HG03565 (cell line): ENCODE measurements around the gene WWOX.

ENCODE experiments used
- ATAC-seq: cut with Tn5 transposase; IDR thresholded peaks from one replicate; pipeline ENCODE4 v1.9.1; 2021; ENCODE audit warnings: mild to moderate bottlenecking, moderate library complexity; ENCODE audit not compliant: unreplicated experiment

WWOX gene

DNA sequence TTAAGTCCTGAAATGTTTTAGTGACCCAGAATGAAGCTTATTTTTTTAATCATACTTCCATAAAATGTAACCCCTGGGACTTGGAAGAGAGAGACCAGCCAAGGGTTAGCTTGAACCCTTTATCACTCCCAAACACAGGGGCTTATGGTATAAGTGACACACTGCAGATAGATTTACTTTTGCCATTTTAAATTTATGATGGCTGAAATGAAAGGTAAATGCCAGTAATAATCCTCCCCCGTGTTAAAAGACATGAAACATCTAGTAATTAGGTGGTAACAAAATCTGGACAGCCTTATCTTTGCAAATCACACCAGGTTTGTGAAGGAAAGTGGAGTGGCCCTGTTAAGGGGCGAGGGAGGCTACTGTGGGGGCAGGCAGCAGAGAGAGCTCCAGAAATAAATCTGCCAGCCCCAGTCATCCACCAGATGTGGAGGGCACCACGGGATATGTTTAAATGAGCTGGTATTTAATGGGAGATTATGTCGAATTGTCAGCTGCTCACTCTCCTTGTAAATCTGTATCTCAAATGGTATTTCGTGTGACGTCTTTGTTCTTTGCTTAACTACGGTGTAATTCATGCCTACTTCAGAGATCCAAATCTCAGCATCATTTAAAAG, 326.5 kb downstream of the WWOX start:
- ATAC-seq = no peak

DNA sequence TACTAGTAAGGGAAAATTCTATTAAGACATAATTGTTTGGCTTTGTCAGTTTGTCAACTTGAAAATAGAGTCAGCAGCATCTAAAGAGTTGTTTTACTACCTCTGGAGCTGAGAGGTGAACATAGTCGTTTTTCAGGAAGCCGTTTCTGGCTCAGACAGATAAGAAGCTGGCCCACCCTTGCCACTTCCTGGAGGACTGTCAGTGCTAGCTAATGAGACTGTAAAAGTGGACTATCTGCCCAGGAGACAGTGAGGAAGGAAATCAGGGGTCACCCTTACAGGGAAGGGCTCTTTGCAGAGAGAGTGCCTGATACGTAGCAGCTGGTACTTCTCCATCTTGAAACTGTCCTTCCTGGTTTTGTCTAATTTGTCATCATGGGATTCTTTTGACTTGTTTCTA, 328.7 kb downstream of the WWOX start:
- no peak for ATAC-seq

GRCh38 chr16:78430281-78430680, 330.8 kb downstream of the WWOX start:
- no peak for ATAC-seq

GRCh38 chr16:78431004-78431670, 331.7 kb downstream of the WWOX start:
- no peak for ATAC-seq

- no peak for ATAC-seq
Measured at GRCh38 chr16:78431701-78432100, 332.2 kb downstream of the WWOX start.

DNA sequence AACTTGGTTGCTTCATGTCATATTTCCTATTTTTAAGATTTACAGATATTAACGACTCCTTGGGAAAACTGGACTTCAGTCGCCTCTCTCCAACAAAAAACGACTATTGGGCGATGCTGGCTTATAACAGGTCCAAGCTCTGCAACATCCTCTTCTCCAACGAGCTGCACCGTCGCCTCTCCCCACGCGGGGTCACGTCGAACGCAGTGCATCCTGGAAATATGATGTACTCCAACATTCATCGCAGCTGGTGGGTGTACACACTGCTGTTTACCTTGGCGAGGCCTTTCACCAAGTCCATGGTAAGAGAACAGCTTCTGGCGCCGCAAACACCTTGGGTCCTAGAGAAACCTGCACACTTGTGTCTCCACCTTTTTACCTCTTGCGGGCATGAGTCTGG, 333.0 kb downstream of the WWOX start:
- no peak for ATAC-seq

GRCh38 chr16:78433116-78433515, 333.7 kb downstream of the WWOX start:
- no peak for ATAC-seq

- ATAC-seq = no peak
Measured at GRCh38 chr16:78434401-78434800, 334.9 kb downstream of the WWOX start.

DNA sequence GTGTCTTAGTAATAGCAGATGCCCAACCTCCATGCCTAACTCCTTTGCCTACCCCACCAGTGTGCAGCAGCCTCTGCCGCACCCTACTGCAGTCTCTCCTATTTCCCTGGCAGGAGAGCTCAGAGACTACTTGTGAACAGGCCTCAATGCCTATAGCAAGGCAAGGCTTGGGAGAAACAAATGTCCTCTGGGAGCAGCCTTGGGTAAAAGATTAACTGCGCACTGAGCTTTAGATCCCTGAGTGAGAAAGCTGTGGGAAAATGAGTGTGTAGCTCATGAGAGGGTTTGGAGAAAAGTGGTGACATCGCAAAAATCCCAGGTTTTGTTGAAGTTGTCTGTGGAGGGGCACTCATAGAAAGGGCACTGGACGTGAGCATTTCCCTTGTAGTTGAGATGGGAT, 335.8 kb downstream of the WWOX start:
- no peak for ATAC-seq

DNA sequence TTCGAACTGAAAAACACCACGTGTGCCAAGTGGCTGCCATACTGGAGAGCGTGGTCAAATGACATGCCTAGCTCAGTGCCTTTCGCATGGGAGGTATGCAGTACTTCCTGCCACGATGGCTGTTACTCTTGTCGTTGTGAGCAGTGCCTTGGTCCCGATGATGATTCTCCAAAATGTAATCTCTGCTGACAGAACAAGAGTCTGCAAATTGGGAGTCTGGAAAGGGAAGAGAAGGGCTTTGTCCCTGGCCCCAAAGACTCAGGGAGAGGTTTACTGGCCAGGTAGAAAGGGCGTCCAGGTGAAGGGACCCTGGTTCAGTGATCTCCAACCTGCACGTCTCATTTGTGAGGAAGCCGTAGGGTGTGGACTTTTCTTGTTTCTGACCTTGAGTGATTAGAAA, 336.6 kb downstream of the WWOX start:
- ATAC-seq = no peak

GRCh38 chr16:78436846-78437245, 337.4 kb downstream of the WWOX start:
- no peak for ATAC-seq

DNA sequence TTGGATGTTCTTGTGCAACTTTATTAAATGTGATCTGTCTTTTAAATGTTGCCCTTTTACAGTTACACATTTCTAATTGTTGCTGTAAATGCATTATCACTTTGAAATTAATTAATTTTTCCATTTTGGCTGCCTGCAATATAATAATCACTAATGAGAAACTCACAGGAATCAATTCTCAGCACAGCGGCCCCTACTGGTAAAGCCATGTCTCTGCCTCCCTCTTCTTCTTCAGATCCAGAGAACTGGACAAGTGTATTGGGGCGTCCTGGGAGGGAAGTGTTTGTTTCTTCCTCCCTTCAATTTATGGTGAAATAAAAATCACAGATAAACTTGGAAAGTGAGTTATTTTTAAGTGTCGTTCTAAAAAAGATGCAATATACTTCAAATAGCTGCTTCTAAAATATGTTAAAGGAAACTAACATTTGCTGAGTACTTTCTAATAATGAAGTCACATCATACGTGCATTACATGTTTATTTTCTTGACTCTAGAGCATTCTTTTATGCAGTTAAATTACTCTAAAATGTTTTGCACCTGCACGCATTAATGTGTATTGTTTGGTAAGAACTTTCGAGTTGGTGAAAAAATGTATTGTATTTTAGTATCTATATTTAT, 338.0 kb downstream of the WWOX start:
- ATAC-seq = no peak

DNA sequence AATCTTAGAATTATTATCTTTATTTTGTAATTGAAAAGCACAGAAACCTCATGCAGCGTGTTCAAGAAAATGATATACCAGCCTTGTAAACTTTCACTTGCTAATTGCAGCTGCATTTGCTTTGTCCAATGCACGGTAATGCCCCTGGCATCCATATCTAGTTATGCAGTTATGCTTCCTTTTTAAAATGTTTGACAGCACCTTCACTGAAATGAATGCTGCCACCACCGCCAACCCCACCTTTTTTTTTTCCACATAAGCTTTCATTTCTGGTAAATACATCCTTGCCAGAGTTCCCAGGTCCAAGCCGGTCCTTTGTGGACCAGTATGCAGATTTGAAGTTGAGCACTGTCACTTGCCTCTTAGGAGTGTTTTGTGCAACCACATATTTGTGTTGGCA, 338.8 kb downstream of the WWOX start:
- no peak for ATAC-seq

GRCh38 chr16:78438632-78439031, 339.2 kb downstream of the WWOX start:
- ATAC-seq = no peak

DNA sequence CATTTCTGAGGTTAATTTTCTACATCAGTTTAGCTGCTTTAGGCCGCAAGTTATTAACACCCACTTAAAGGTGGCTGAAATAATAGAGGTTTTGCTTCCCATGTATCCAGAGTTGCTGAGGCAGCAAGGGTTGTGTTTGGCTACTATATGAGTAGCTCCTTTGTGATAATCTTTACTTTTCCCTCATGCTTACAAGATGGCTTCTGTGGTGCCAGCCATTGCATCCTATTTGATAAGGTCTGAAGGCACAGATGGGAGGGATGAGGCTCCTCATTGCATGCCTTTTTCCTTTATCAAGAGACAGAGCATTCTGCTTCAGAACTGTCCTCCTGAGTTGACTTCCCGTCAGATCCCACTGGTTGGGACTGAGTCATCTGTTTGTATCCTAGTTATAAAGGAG, 340.2 kb downstream of the WWOX start:
- no peak for ATAC-seq

DNA sequence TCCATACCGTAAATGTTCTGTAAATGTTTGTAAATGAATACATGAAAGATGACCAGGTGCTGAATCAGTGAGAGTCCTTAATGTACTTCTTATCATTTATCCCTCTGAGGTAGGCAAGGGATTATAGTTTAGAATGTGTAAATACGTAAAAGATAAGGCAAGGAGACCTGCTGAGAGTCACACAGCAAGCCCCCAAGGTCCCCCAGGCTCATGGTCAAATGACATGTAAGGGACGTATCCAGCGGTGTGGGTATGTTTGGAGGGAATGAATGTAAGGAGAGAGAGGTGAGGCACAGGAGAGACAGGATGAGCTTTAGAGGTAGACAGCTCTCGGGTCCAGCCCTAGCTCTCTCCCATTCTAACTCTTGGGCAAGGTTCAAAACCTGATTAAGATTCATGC, 341.8 kb downstream of the WWOX start:
- no peak for ATAC-seq

GRCh38 chr16:78443542-78444364, 344.3 kb downstream of the WWOX start:
- no peak for ATAC-seq

GRCh38 chr16:78445818-78446217, 346.4 kb downstream of the WWOX start:
- no peak for ATAC-seq

DNA sequence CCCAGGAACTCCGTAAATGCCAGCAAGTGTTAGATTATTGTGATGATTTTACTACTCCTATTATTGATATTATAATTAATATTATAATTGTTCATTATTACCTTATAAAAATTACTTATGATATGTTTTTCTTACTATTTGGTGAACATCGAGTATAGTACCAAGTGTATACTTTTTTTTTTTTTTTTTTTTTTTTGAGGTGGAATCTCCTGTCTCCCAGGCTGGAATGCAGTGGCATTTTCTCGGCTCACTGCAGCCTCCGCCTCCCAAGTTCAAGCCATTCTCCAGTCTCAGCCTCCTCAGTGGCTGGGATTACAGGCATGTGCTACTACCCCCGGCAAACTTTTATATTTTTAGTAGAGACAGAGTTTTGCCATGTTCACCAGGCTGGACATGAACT, 347.0 kb downstream of the WWOX start:
- no peak for ATAC-seq

DNA sequence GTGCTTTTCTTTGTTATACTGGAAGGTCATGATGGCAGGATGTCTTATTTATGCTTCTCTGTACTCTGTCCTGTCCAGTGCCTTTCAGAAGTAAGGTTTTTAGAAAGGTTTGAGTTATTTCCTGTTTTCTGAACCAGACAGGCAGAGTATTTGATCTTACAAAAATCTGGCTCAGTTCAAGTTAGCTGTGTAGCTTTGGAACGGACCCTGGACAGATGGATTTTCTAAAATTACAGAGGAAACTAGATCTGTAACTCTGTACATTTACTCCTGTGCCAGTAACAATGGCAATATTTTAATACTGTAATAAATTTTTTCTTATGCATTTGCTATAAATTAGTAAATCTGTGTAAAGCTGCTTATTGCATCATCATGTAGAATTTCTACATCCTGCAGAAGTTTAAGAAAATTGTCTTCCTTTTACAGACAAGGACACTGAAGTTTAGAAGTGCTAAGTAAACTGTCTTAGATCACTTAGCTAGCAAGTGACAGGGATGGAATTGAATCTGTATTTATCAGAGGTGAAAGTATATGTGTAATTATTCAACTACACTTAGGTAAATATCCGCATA, 347.6 kb downstream of the WWOX start:
- no peak for ATAC-seq

DNA sequence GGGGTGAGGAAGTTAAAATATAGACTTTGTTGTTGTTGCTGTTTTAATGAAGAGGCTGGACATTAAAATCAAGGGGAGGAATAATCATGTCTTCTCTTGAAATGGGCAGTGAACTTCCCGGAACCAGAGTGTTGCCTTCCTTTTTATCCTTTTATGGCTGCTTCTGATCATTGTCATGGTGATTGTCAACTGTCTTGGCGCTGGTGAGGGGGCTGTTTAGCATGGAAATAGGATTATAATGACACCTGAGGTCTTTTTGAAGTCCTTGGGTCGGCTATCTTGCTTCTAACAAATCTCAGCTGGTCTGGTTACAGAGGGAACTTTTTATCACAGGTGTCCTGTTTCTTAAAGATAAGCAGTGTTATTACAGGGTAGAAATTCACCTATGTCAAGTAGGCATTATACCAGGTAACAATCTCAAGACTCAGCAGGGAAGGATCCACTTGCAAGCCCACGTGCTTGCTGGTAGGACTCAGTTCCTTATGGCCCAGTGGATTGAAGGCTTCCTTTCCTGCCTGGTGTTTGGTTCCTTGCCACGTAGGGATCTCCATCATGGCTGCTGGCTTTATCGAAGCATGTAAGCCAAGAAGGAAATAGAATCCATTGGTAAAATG, 349.3 kb downstream of the WWOX start:
- ATAC-seq = no peak
